ENCODE measurements around the gene PSPC1. TPM values are rescaled to one million over a fixed set of nuclear protein-coding genes. Genes with fewer than 3 reads are reported as not detected.
"Not testable (repeated sequence)": the region's sequence is repeated elsewhere in the genome, so short reads cannot be mapped to it uniquely, and the experiment has no call there.

PSPC1 gene
- 10 to 100 TPM; 55.9 to 56.6 TPM for total RNA-seq

DNA sequence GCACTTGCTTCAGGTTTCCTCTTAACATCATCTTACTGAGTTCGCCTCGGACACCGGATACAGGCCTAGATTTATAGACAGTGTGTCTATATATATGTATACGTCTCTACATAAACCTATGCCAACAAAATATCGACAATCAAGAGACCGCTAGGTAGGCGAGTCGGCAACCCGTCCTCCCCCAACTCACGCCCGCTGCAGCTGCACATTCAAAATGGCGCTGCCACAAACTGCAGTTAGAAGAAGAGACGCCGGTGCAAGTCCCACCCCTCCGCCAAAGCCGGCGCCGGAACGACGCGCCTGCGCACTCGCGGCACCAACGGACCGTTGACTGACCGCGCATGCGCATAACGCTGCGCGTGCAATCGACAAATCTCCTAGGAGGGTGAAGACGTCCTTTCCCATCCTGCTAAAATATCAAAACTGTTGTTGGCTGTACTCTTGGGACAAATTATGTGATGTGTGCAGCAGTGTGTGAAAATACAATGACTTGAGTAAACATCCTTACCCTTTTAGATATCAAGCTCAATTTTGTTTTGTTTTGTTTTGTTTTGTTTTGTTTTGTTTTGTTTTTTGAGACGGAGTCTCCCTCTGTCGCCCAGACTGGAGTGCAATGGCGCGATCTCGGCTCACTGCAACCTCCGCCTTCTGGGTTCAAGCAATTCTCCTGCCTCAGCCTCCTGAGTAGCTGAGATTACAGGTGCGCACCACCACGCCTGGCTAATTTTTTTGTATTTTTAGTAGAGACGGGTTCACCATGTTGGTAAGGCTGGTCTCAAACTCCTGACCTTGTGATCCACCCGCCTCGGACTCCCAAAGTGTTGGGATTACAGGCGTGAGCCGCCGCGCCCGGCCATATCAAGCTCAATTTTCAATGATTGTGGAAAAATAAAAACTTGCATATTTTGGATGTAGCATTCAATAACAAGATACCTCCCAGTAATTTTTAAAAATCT lies at the start of gene PSPC1:
PSPC1 (minus strand) TSS at position 219 of the 956 bp plus-strand sequence; CDS start at position 31, 188 bp downstream.
- DNase-seq: peak; percentile 97
- Mint-ChIP-seq H3K36me3 (peaks cover 19% of the 10 kb centered on the region), H3K27ac (peak within 1 kb of the TSS; percentile 99), H3K4me3 (peak within 1 kb of the TSS; percentile 98)
- not testable (repeated sequence) for H3K4me1 Mint-ChIP-seq (ENCODE audit: low read depth); H3K9me3 Mint-ChIP-seq; H3K27me3 Mint-ChIP-seq
- intact Hi-C loops (cut with micrococcal nuclease): loop anchor here (1.0 to 5.0 kb wide), 4 partner anchors 80 to 196 kb away; partner anchors contain the start of genes MPHOSPH8 and ZMYM5
- ChIA-PET CTCF (interaction anchor here (1.0 kb wide), 1 partner anchor 21 kb away, joined by 3 read pairs; no protein-coding TSS in a partner anchor), POLR2A (interaction anchor here (0.9 to 3.4 kb wide), 5 partner anchors 8 to 176 kb away, joined by 3 to 21 read pairs (median 3); partner anchors contain the start of genes MPHOSPH8, ZMYM2 and ZMYM5)

DNA sequence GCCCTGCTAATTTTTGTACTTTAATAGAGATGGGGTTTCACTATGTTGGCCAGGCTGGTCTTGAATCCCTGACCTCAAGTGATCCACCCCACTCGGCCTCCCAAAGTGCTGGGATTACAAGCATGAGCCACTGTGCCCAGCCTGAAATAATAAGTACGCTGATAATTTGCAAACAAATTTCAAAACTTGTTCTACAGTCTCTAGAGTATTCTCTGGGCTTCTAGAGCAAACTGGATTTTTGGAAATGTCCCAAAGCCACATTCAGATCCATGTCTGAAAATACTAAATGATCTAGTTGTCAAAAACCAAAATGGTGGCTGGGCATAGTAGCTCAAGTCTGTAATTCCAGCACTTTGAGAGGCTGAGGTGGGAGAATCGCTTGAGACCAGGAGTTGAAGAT lies 39.9 kb upstream of the PSPC1 start:
- Mint-ChIP-seq H3K9me3 (no peaks in the 10 kb centered on the region), H3K27ac (no peak overlapping the region), H3K27me3 (no peaks in the 10 kb centered on the region), H3K4me1 (ENCODE audit: low read depth) (no peaks in the 10 kb centered on the region), H3K4me3 (no peak overlapping the region), H3K36me3 (peaks cover 42% of the 10 kb centered on the region)
- CTCF ChIA-PET: no interaction called here
- intact Hi-C loops (cut with micrococcal nuclease): no loop called here
- POLR2A ChIA-PET: no interaction called here
- no peak for DNase-seq

DNA sequence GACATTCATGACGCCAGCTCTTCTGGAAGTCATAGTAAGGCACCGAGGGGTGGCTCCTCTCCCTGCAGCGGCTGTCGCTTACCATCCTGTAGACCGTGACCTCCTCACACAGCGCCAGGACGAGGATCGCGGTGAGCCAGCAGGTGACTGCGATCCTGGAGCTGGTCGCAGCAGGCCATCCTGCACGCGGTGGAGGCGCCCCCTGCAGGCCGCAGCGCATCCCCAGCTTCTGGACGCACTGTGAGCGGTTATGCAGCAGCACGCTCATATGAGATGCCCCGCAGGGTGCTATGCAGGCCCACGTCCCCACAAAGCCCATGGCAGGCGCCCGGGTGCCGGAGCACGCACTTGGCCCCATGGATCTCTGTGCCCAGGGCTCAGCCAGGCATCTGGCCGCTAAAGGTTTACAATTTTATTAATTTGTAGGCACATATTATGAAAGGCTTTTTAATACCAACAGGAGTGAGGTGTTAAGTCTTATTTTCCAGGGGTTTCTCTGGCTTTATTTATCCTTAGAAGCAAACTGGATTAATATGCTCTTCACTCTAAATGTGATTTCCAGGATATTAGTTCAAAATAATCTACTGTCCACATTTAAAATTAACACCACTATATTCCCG lies 35.6 kb upstream of the PSPC1 start:
- intact Hi-C loops (cut with micrococcal nuclease): no loop called here
- Mint-ChIP-seq H3K27me3 (no peaks in the 10 kb centered on the region), H3K4me3 (no peak overlapping the region), H3K4me1 (ENCODE audit: low read depth) (no peaks in the 10 kb centered on the region), H3K36me3 (peaks cover 22% of the 10 kb centered on the region), H3K27ac (no peak overlapping the region), H3K9me3 (no peaks in the 10 kb centered on the region)
- DNase-seq: peak; percentile 42
- ChIA-PET CTCF (interaction anchor here (0.5 to 1.7 kb wide), 4 partner anchors 10 to 51 kb away, joined by 3 to 5 read pairs (median 3); partner anchors contain the start of gene ZMYM5), POLR2A (no interaction called here)

DNA sequence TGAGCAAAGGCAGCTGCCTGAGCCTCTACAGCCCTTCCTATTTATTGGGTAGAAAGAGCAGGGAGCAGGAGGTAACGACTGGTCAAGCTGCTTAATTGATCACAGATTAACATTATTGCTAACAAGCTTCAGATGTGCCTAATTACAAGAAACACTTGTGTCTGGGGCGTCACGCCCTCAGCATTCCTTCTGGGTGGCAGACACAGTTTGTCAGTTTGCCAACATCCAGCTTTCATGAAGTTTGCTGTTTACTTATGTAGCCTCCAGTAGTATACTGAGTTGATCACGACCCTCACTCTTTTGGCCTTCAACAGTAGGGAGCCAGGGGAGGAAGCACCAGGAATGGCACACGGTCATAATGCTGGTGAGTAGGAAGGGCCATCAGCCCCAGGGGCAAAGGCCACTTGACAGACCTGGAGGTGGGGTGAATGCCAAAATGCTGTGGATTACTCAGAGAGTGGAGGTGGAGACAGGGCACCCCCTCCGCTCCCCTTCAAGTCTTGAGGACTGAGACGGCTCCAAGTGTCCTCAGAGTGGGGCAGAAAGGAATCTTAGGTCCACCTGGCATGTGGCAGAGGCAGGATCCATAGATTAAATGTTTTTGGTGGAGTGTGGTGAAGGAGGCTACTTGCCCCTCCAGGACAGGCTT lies 34.9 kb upstream of the PSPC1 start:
- ChIA-PET POLR2A (no interaction called here), CTCF (interaction anchor here (0.6 to 1.7 kb wide), 4 partner anchors 10 to 70 kb away, joined by 3 to 6 read pairs (median 4); partner anchors contain the start of gene ZMYM5)
- no peaks in the 10 kb centered on the region for H3K27me3 Mint-ChIP-seq
- DNase-seq: no peak
- H3K4me1 Mint-ChIP-seq (ENCODE audit: low read depth): no peaks in the 10 kb centered on the region
- H3K9me3 Mint-ChIP-seq: no peaks in the 10 kb centered on the region
- H3K4me3 Mint-ChIP-seq: no peak overlapping the region
- H3K27ac Mint-ChIP-seq: no peak overlapping the region
- intact Hi-C loops (cut with micrococcal nuclease): no loop called here
- H3K36me3 Mint-ChIP-seq: peaks cover 19% of the 10 kb centered on the region

DNA sequence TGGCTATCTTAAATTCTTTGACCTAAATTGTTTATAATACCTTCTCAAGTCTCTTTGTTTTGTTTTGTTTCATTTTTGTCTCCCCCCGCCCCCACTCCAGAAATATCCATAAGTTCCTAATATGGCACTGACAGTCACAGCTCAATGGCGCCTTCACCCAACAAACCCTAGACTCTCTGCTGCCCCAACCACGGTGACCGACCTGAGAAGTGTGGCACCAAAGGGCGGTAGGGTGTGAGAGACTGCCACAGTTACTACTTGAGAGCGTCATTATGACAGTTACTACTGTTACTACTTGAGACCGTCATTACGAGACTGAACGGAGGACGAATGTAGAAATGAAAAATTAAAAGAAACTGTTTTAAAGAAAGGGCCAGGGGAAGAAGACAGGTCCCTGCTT lies 34.4 kb upstream of the PSPC1 start:
- POLR2A ChIA-PET: no interaction called here
- Mint-ChIP-seq H3K27me3 (no peaks in the 10 kb centered on the region), H3K36me3 (peaks cover 18% of the 10 kb centered on the region), H3K4me1 (ENCODE audit: low read depth) (peaks cover 2% of the 10 kb centered on the region), H3K4me3 (no peak overlapping the region), H3K9me3 (peaks cover 2% of the 10 kb centered on the region), H3K27ac (no peak overlapping the region)
- intact Hi-C loops (cut with micrococcal nuclease): no loop called here
- CTCF ChIA-PET: interaction anchor here (0.6 to 1.7 kb wide), 4 partner anchors 11 to 70 kb away, joined by 3 to 6 read pairs (median 4); partner anchors contain the start of gene ZMYM5
- DNase-seq: no peak

DNA sequence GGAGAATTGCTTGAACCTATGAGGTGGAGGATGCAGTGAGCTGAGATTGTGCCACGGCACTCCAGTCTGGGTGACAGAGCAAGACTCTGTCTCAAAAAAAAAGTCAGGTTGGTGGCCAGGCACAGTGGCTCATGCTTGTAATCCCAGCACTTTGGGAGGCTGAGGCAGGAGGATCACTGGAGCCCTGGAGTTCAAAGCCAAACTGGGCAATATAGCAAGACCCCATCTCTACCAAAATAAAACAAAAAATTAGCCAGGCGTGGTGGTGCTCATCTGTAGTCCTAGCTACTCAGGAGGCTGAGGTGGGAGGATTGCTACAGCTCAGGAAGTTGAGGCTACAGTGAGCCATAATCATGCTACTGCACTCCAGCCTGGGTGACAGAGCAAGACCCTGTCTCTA lies 33.1 kb upstream of the PSPC1 start:
- POLR2A ChIA-PET, CTCF ChIA-PET: not testable (repeated sequence)

DNA sequence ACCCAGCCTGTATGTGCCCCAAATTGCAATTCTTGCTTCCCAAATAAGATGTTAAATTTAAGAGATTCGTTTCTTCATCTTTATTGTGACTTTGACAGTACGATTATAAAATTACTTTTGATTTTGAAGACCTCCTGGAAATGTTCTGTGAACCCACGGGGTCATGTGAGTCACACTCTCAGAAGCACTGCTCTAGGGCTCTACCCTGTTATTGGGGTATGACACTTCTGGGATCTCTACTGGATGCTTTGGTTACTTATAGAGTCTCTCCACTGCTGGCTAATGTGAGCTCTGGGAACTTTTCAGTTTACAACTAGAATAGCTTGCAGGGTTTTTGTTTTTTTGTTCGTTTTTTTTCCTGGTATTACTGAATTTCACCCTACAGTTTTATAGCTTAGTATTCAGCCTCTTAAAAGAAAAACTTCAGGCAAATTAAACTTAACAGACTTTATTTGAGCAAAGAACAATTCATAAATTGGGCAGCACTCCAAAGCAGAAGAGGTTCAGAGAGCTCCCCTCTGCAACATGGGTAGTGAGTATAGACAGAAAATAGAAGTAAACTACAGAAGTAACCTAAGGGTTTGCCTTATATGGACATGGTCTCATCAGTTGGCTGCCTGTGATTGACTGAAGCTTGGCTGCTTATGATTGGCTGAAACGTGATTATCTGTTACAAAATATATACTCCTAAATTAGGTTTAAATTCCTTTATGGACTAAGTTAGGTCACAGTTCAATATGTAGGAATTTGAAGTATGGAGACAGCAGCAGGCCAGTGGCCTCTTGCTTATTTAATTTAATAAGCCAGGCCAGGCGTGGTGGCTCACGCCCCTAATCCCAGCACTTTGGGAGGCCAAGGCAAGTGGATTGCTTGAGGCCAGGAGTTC lies 28.5 kb upstream of the PSPC1 start:
- no peak for DNase-seq
- Mint-ChIP-seq H3K27me3 (no peaks in the 10 kb centered on the region), H3K27ac (no peak overlapping the region), H3K9me3 (peaks cover 2% of the 10 kb centered on the region), H3K36me3 (peaks cover 2% of the 10 kb centered on the region), H3K4me1 (ENCODE audit: low read depth) (peaks cover 6% of the 10 kb centered on the region), H3K4me3 (no peak overlapping the region)
- ChIA-PET CTCF (no interaction called here), POLR2A (no interaction called here)
- intact Hi-C loops (cut with micrococcal nuclease): no loop called here

More for the DNA sequence above, 33.1 kb upstream of the PSPC1 start:
- intact Hi-C loops (cut with micrococcal nuclease); H3K9me3 Mint-ChIP-seq; DNase-seq; H3K27ac Mint-ChIP-seq; H3K4me1 Mint-ChIP-seq (ENCODE audit: low read depth); H3K4me3 Mint-ChIP-seq; H3K27me3 Mint-ChIP-seq: not testable (repeated sequence)
- H3K36me3 Mint-ChIP-seq: peaks cover 16% of the 10 kb centered on the region

- POLR2A ChIA-PET: interaction anchor here (0.6 kb wide), 1 partner anchor 321 kb away, joined by 3 read pairs; no protein-coding TSS in a partner anchor
Measured at GRCh38 chr13:19810151-19810550, 27.4 kb upstream of the PSPC1 start.

GRCh38 chr13:19805765-19806164 lies 23.0 kb upstream of the PSPC1 start:
- Mint-ChIP-seq H3K4me3 (no peak overlapping the region), H3K27me3 (no peaks in the 10 kb centered on the region), H3K9me3 (no peaks in the 10 kb centered on the region), H3K4me1 (ENCODE audit: low read depth) (no peaks in the 10 kb centered on the region), H3K27ac (no peak overlapping the region), H3K36me3 (no peaks in the 10 kb centered on the region)
- DNase-seq: no peak
- CTCF ChIA-PET: no interaction called here
- POLR2A ChIA-PET: no interaction called here
- intact Hi-C loops (cut with micrococcal nuclease): no loop called here

More at GRCh38 chr13:19810151-19810550, 27.4 kb upstream of the PSPC1 start:
- peaks cover 2% of the 10 kb centered on the region for H3K36me3 Mint-ChIP-seq
- H3K27ac Mint-ChIP-seq: no peak overlapping the region
- H3K4me3 Mint-ChIP-seq: no peak overlapping the region
- H3K27me3 Mint-ChIP-seq: no peaks in the 10 kb centered on the region
- DNase-seq: no peak
- H3K4me1 Mint-ChIP-seq (ENCODE audit: low read depth): peaks cover 6% of the 10 kb centered on the region
- peaks cover 2% of the 10 kb centered on the region for H3K9me3 Mint-ChIP-seq
- CTCF ChIA-PET: no interaction called here
- intact Hi-C loops (cut with micrococcal nuclease): no loop called here

DNA sequence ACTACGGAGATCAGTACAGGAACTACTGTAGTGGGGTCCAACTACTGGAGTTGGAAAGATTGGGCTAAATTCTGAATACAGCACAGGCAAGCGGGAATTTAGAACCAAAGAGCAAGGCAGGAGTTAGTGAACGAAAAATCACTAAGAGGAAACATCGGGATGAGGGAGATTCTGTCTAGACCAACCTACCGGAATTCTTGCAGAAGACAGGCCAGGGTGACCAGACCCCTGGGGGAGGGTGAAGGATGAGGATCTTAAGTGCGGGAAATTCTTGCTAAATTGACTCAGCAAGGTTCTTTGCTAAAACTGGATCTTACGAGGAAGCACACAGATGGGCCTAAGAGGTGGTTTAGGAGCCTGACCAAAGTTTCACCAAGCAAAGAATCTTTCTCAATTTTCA lies 13.2 kb upstream of the PSPC1 start:
- Mint-ChIP-seq H3K4me3 (no peak overlapping the region), H3K27me3 (no peaks in the 10 kb centered on the region), H3K27ac (no peak overlapping the region), H3K9me3 (no peaks in the 10 kb centered on the region), H3K4me1 (ENCODE audit: low read depth) (no peaks in the 10 kb centered on the region), H3K36me3 (no peaks in the 10 kb centered on the region)
- DNase-seq: no peak
- ChIA-PET POLR2A (no interaction called here), CTCF (no interaction called here)
- intact Hi-C loops (cut with micrococcal nuclease): no loop called here

- no peaks in the 10 kb centered on the region for H3K27me3 Mint-ChIP-seq
- H3K4me1 Mint-ChIP-seq (ENCODE audit: low read depth): no peaks in the 10 kb centered on the region
- intact Hi-C loops (cut with micrococcal nuclease): no loop called here
- DNase-seq: no peak
- ChIA-PET POLR2A (no interaction called here), CTCF (no interaction called here)
- H3K27ac Mint-ChIP-seq: no peak overlapping the region
- no peaks in the 10 kb centered on the region for H3K36me3 Mint-ChIP-seq
- H3K9me3 Mint-ChIP-seq: no peaks in the 10 kb centered on the region
- no peak overlapping the region for H3K4me3 Mint-ChIP-seq
Measured at GRCh38 chr13:19794631-19795030, 11.9 kb upstream of the PSPC1 start.
